ENCODE measurements around the gene CLDN14.

CLDN14 gene

GRCh38 chr21:36430841-36431240 is 49.1 kb downstream of the CLDN14 start:
- H3K4me3 ChIP-seq (ENCODE audit: low read depth, low read length): peak overlapping the region; percentile 23
- DNase-seq (ENCODE audit: low read depth): no peak
- TF ChIP-seq MYC (IDR thresholded peaks at IDR 0.05; ENCODE audit: low read depth, low read length) (no peak), MAX (IDR thresholded peaks at IDR 0.05; ENCODE audit: low read depth, low read length) (no peak), CTCF (IDR thresholded peaks at IDR 0.05; ENCODE audit: low read depth, low read length) (no peak), POLR2A (IDR thresholded peaks at IDR 0.05; ENCODE audit: extremely low read depth, insufficient read length) (no peak)

GRCh38 chr21:36429947-36430546 is 49.9 kb downstream of the CLDN14 start:
- H3K4me3 ChIP-seq (ENCODE audit: low read depth, low read length): peak overlapping the region; percentile 47

GRCh38 chr21:36428761-36429432 is 51.0 kb downstream of the CLDN14 start:
- peak; percentile 29 for DNase-seq (ENCODE audit: low read depth)
- TF ChIP-seq MYC (IDR thresholded peaks at IDR 0.05; ENCODE audit: low read depth, low read length) (no peak), MAX (IDR thresholded peaks at IDR 0.05; ENCODE audit: low read depth, low read length) (no peak), CTCF (IDR thresholded peaks at IDR 0.05; ENCODE audit: low read depth, low read length) (no peak), POLR2A (IDR thresholded peaks at IDR 0.05; ENCODE audit: extremely low read depth, insufficient read length) (no peak)
- H3K4me3 ChIP-seq (ENCODE audit: low read depth, low read length): no peak overlapping the region

More at GRCh38 chr21:36429947-36430546, 49.9 kb downstream of the CLDN14 start:
- peak; percentile 91 for DNase-seq (ENCODE audit: low read depth)
- TF ChIP-seq CTCF (IDR thresholded peaks at IDR 0.05; ENCODE audit: low read depth, low read length) (no peak), MYC (IDR thresholded peaks at IDR 0.05; ENCODE audit: low read depth, low read length) (peak; percentile 53; the same call in 1 of the 2 replicates), MAX (IDR thresholded peaks at IDR 0.05; ENCODE audit: low read depth, low read length) (peak; percentile 82)

- TF ChIP-seq MYC (IDR thresholded peaks at IDR 0.05; ENCODE audit: low read depth, low read length) (no peak), MAX (IDR thresholded peaks at IDR 0.05; ENCODE audit: low read depth, low read length) (no peak), CTCF (IDR thresholded peaks at IDR 0.05; ENCODE audit: low read depth, low read length) (no peak), POLR2A (IDR thresholded peaks at IDR 0.05; ENCODE audit: extremely low read depth, insufficient read length) (no peak)
- H3K4me3 ChIP-seq (ENCODE audit: low read depth, low read length): no peak overlapping the region
Measured at GRCh38 chr21:36427502-36427901, 52.4 kb downstream of the CLDN14 start.

GRCh38 chr21:36425286-36425685 is 54.6 kb downstream of the CLDN14 start:
- DNase-seq (ENCODE audit: low read depth): no peak
- TF ChIP-seq CTCF (IDR thresholded peaks at IDR 0.05; ENCODE audit: low read depth, low read length): no peak
- TF ChIP-seq MAX (IDR thresholded peaks at IDR 0.05; ENCODE audit: low read depth, low read length): no peak
- no peak for TF ChIP-seq POLR2A (IDR thresholded peaks at IDR 0.05; ENCODE audit: extremely low read depth, insufficient read length)
- no peak for TF ChIP-seq MYC (IDR thresholded peaks at IDR 0.05; ENCODE audit: low read depth, low read length)
- H3K4me3 ChIP-seq (ENCODE audit: low read depth, low read length): no peak overlapping the region

More at GRCh38 chr21:36427502-36427901, 52.4 kb downstream of the CLDN14 start:
- no peak for DNase-seq (ENCODE audit: low read depth)

Measured in NB4 (cell line).